GM10266 (cell line): Measurements from ENCODE around the gene SPAG16.

Experiments used
- DNase-seq: peaks from one replicate; pipeline ENCODE4 v3.0.0; 2012; ENCODE audit errors: extremely low spot score
- TF ChIP-seq, protein P1 (sequence below): IDR thresholded peaks from 2 replicates; pipeline ENCODE4 v1.5.1; 2012; ENCODE audit warnings: mild to moderate bottlenecking, low read depth; ENCODE audit not compliant: control insufficient read depth, insufficient read depth; ENCODE audit errors: missing control alignments

The SPAG16 gene

DNA sequence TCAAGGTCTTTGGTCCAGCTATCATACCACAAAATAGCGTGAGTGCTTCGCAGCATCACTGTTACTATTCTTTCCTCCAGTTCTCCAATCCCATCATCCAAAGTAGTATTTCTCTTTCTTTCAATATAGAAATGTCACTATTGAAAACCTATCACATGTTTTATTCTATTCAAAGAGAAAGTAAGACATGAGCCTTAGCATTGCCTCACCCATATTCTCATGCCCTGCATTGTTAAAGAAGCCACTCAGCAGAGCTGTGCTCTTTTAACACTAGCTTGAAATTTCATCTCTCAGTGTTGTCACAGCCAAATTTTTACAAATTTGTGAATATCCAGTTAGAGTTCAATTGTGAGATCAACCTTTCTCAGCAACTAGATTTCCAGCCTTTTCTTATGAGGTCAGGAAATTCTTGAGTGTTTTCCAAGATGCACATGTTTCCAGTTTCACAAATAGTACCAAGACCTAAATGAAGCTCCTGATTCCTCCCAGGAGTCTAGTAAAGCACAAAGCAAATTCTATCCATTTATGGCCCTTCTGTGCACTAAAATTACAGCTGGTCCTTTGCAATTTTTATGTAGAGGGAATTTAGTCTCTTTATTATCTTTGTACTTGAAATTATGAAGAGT is 343.7 kb downstream of the SPAG16 start:
- DNase-seq: no peak
- TF ChIP-seq, protein P1, sequence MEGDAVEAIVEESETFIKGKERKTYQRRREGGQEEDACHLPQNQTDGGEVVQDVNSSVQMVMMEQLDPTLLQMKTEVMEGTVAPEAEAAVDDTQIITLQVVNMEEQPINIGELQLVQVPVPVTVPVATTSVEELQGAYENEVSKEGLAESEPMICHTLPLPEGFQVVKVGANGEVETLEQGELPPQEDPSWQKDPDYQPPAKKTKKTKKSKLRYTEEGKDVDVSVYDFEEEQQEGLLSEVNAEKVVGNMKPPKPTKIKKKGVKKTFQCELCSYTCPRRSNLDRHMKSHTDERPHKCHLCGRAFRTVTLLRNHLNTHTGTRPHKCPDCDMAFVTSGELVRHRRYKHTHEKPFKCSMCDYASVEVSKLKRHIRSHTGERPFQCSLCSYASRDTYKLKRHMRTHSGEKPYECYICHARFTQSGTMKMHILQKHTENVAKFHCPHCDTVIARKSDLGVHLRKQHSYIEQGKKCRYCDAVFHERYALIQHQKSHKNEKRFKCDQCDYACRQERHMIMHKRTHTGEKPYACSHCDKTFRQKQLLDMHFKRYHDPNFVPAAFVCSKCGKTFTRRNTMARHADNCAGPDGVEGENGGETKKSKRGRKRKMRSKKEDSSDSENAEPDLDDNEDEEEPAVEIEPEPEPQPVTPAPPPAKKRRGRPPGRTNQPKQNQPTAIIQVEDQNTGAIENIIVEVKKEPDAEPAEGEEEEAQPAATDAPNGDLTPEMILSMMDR: no peak

DNA sequence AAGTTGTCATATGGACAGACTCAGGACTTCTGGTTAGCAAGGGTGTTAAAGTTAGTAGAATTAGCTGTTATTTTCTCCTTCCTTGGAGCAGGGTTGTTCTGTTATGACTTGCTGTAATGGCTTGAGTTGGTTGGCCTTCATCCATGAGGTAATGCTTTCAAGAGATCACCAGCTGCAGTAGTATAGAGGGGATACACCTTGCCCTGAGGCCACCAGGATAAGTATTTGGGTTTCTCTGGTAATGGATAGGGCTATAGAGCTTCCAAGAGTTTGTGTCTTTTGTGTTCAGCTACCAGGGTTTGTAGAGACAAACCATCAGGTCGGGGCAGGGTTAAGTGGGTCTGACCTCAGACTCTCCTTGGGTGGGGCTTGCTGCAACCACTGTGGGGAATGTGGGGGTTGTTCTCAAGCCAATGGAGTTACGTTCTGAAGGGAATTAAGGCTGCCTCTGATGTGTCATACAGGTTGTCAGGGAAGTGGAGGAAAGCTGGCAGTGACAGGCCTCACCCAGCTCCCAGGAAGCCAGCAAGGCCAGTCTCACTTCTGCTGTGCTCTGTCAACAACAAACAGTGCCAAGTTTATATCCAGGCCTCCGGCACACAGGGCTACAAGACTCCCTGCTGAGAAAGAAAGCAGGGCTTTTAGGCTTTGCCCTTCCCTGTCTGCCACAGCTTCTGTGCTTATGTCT is 356.6 kb downstream of the SPAG16 start:
- DNase-seq: no peak
- TF ChIP-seq, protein P1: no peak

DNA sequence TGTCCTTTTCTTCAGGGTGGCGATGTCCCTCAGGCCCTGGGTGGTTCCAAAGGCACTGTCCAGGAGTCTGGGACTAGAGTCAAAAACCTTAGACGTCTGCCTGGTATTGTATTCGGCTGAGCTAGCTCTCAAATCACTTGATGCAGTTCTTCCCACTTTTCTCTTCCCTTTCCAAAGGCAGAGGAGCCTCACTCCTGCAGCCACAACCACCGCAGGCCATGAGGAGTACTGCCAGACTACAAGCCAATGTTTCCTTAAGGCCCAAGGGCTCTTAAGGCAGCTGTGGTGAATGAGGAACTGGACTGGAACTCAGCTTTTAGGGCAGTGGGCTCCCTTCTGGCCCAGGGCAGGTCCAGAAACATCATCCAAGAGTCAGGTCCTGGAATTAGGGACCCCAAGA is 360.7 kb downstream of the SPAG16 start:
- DNase-seq: no peak
- TF ChIP-seq, protein P1: no peak

DNA sequence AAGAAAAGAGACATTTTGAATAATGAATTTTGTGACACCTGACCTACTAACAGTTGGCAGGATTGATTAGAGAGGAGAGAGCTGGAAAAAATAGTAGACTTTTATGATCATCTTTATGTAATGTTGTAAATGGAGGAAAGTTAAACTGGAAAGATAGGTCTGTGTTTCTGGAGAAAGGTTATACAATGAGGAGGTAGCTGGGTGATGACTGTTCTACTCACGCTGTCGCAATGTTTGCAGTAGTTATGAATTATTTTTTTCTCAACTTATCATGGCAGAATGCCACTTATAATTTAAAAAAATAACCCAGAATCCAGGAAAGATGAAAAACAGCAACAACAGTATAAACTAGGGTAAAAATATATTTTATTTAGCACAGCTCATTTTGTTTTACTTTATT is 364.9 kb downstream of the SPAG16 start:
- no peak for DNase-seq

DNA sequence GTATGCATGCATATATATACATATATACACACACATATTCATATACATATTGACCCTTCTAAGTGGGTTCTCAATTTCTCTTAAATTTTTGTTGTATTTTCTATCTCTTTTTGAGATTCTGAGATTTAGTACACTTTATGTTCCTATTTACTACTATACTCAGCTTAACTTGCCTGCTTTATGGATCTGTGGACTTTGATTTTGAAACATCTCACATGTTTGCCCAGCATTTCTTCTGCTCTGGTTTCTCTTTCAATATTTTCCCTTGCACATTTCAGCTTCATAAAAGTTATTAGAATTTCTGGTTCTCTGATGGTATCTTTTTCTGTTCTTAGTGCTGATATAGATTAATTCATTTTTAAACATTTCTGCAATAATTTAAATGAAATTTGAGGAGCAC is 380.6 kb downstream of the SPAG16 start:
- TF ChIP-seq, protein P1: no peak
- DNase-seq: no peak

More for the DNA sequence above, 364.9 kb downstream of the SPAG16 start:
- TF ChIP-seq, protein P1: no peak

DNA sequence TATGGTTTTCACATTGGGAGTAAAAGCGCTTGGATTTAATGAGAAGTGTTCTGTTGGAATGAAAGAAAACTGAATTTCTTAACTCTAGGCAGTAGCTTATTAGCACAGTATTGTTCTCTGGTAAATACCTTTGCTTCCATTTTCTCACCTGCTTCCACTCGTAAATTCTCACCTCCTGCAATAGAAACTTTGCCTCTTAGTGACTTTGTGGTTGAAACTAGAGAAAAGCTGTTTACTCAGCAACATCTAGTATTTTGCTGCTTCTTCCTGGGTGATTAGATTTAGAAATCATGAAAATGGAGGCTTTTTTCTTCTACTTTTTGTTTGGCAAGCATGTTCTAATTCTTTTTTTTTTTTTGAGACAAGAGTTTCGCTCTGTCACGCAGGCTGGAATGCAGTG is 385.4 kb downstream of the SPAG16 start:
- DNase-seq: no peak
- TF ChIP-seq, protein P1: no peak
